Measurements from ENCODE around the gene PRKAB1. TPM values are rescaled to one million over a fixed set of nuclear protein-coding genes. Genes with fewer than 3 reads are reported as not detected.
A peak's percentile ranks its signal among the peaks of the same experiment; 100 is the strongest.
"Not testable (repeated sequence)": the region's sequence is repeated elsewhere in the genome, so short reads cannot be mapped to it uniquely, and the experiment has no call there.

Gene PRKAB1, protein sequence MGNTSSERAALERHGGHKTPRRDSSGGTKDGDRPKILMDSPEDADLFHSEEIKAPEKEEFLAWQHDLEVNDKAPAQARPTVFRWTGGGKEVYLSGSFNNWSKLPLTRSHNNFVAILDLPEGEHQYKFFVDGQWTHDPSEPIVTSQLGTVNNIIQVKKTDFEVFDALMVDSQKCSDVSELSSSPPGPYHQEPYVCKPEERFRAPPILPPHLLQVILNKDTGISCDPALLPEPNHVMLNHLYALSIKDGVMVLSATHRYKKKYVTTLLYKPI
- 45.1 TPM for polyA plus RNA-seq
- long read RNA-seq, donor 1, transcript PRKAB1-202 (1 exons, 1,510 nt), result major isoform, 11 of 18 reads
- long read RNA-seq, donor 1, transcript PRKAB1-201 (7 exons, 2,610 nt), result minor isoform, 7 of 18 reads
- long read RNA-seq, donor 1, partial matches to known transcripts, result 0 of 18 reads
- long read RNA-seq, donor 1, other reads (novel, unspliced or antisense), result 0 of 18 reads
- long read RNA-seq, donor 2, full-length matches to known transcripts, result 58 of 58 reads
- long read RNA-seq, donor 2, partial matches to known transcripts, result 0 of 58 reads
- long read RNA-seq, donor 2, other reads (novel, unspliced or antisense), result 0 of 58 reads
- long read RNA-seq, donor 3, result 0 reads
- long read RNA-seq, donor 4, partial matches to known transcripts, result 0 of 2 reads
- long read RNA-seq, donor 4, other reads (novel, unspliced or antisense), result 0 of 2 reads
- long read RNA-seq, donor 5, full-length matches to known transcripts, result 22 of 22 reads
- long read RNA-seq, donor 5, partial matches to known transcripts, result 0 of 22 reads
- long read RNA-seq, donor 5, other reads (novel, unspliced or antisense), result 0 of 22 reads
- long read RNA-seq, donor 6, transcript PRKAB1-201 (7 exons, 2,610 nt), result minor isoform, 11 of 32 reads
- long read RNA-seq, donor 6, transcript PRKAB1-202 (1 exons, 1,510 nt), result major isoform, 19 of 32 reads
- long read RNA-seq, donor 6, partial matches to known transcripts, result 0 of 32 reads
- long read RNA-seq, donor 6, other reads (novel, unspliced or antisense), result 0 of 32 reads
- long read RNA-seq, donor 7, full-length matches to known transcripts, result 24 of 24 reads
- long read RNA-seq, donor 7, partial matches to known transcripts, result 0 of 24 reads
- long read RNA-seq, donor 7, other reads (novel, unspliced or antisense), result 0 of 24 reads
- long read RNA-seq, donor 8, transcript PRKAB1-201 (7 exons, 2,610 nt), result minor isoform, 15 of 39 reads
- long read RNA-seq, donor 8, transcript PRKAB1-202 (1 exons, 1,510 nt), result major isoform, 22 of 39 reads
- long read RNA-seq, donor 8, partial matches to known transcripts, result 0 of 39 reads
- long read RNA-seq, donor 8, other reads (novel, unspliced or antisense), result 0 of 39 reads
- long read RNA-seq, donor 9, transcript PRKAB1-202 (1 exons, 1,510 nt), result major isoform, 19 of 30 reads
- long read RNA-seq, donor 9, transcript PRKAB1-201 (7 exons, 2,610 nt), result minor isoform, 11 of 30 reads
- long read RNA-seq, donor 9, partial matches to known transcripts, result 0 of 30 reads
- long read RNA-seq, donor 9, other reads (novel, unspliced or antisense), result 0 of 30 reads
- long read RNA-seq, donor 10, full-length matches to known transcripts, result 22 of 22 reads
- long read RNA-seq, donor 10, partial matches to known transcripts, result 0 of 22 reads
- long read RNA-seq, donor 10, other reads (novel, unspliced or antisense), result 0 of 22 reads
- long read RNA-seq, donor 11, transcript PRKAB1-201 (7 exons, 2,610 nt), result minor isoform, 6 of 16 reads
- long read RNA-seq, donor 11, transcript PRKAB1-202 (1 exons, 1,510 nt), result major isoform, 9 of 16 reads
- long read RNA-seq, donor 11, partial matches to known transcripts, result 0 of 16 reads
- long read RNA-seq, donor 11, other reads (novel, unspliced or antisense), result 0 of 16 reads

DNA sequence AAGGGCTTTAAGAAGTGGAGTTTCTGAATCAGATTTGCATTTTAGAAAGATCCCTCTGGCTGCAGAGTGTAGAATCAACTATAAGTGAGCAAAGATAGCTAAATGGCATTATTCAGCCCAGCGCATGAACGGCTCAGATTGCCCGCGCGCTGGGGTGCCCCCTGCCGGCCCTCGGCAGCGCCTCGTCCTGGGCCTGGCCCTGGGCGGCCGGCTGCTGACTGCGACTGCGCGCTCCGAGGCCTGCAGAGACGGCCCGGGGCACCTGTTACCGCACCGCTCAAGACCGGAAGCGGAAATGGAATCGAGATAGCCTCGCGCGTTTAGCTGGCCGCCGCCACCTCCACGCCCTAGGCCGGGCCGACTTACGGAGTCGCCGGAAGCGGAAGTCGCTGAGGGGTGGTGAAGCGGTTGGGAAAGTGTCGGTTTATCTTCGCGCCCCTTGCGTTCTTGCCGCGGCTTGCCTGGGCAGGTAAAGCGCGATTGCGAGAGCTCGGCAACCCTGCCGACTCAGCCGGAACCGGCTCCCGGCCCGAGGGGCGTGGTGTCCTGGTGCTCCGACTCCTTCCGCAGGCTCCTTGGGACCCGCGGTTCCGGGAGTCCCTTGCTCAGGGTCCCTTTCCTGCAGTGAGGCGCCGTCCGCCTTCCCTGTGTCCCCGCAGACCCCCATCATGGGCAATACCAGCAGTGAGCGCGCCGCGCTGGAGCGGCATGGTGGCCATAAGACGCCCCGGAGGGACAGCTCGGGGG, at the start of gene PRKAB1:
Gene PRKAB1, plus strand, starts transcription at position 557 of the 747 bp plus-strand sequence. Its CDS starts 112 bp downstream, at position 669.
- Histone ChIP-seq H3K27ac (ENCODE audit: low read length) (peak within 1 kb of the TSS; percentile 97), H3K4me1 (ENCODE audit: control insufficient read depth, insufficient read depth, low read length) (peaks cover 24% of the 10 kb centered on the region), H3K36me3 (ENCODE audit: control insufficient read depth, insufficient read depth, low read length) (peaks cover 12% of the 10 kb centered on the region), H3K27me3 (ENCODE audit: control insufficient read depth, insufficient read depth, low read length) (no peaks in the 10 kb centered on the region), H3K4me3 (ENCODE audit: low read length) (peak within 1 kb of the TSS; percentile 100), H3K9me3 (ENCODE audit: control insufficient read depth, low read depth, low read length) (peaks cover 2% of the 10 kb centered on the region)
- no CpG with 5 or more reads among the region's 69 CpGs for WGBS (ENCODE audit: insufficient coverage, low lambda C conversion rate)
- peak; percentile 98 to 99 for DNase-seq

DNA sequence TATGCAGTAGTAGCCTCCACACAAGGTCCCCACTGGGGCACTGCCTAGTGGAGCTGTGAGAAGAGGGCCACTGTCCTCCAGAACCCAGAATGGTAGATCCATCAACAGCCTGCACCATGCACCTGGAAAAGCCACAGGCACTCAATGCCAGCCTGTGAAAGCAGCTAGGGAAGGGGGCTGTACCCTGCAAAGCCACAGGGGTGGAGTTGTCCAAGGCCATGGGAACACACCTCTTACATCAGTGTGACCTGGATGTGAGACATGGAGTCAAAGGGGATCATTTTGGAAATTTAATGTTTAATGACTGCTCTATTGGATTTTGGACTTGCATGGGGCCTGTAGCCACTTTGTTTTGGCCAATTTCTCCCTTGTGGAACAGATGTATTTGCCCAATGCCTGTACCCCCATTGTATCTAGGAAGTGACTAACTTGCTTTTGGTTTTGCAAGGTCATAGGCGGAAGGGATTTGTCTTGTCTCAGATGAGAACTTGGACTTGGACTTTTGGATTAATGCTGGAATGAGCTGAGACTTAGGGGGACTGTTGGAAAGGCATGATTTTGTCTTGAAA, 49.5 kb upstream of the PRKAB1 start:
- H3K4me1 ChIP-seq (ENCODE audit: control insufficient read depth, insufficient read depth, low read length); H3K36me3 ChIP-seq (ENCODE audit: control insufficient read depth, insufficient read depth, low read length); H3K9me3 ChIP-seq (ENCODE audit: control insufficient read depth, low read depth, low read length); H3K27me3 ChIP-seq (ENCODE audit: control insufficient read depth, insufficient read depth, low read length); DNase-seq; H3K4me3 ChIP-seq (ENCODE audit: low read length); H3K27ac ChIP-seq (ENCODE audit: low read length): not testable (repeated sequence)
- WGBS (ENCODE audit: insufficient coverage, low lambda C conversion rate), result no CpG with 5 or more reads among the region's 1 CpG

DNA sequence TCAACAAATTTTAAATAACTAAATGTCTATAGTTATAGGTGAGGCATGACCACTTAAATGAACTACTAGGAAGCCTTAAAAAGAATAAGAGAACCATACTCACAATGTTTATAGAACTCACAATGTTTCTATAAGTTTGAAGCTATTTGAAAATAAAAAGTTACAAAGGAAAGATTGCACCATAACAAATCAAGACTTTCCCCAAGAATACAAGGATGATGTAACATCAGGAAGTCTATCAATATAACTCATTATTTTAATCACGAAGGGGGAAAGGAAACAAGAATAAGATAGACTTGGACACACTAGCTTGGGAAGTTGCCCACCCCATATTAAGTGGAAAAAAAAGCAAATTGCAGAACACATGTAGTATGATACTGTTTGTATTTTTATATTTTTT, 47.4 kb upstream of the PRKAB1 start:
- no peak overlapping the region for H3K4me3 ChIP-seq (ENCODE audit: low read length)
- WGBS (ENCODE audit: insufficient coverage, low lambda C conversion rate), result 86% methylated on average over 1 of the region's 1 CpG

DNA sequence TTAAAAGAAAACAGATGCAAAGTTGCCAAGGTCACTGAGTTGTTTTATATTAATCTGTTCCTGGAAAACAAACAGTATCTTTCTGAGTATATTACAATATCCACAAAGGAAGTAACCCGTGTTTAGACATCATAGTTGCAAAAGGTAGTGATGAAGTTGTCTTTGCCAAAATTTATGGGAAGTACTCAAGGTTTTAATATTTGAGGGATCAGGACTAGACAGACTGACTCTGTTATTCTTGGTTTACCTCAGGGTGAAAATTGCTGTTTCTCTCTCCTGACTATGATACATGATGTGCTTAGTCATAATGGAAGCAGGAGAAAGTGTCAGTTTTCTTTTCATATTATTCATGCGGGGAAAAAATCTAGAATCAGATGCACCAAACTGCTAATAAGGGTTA, 46.1 kb upstream of the PRKAB1 start:
- H3K4me3 ChIP-seq (ENCODE audit: low read length), result no peak overlapping the region
- H3K27me3 ChIP-seq (ENCODE audit: control insufficient read depth, insufficient read depth, low read length), result peaks cover 6% of the 10 kb centered on the region
- H3K27ac ChIP-seq (ENCODE audit: low read length), result no peak overlapping the region
- H3K36me3 ChIP-seq (ENCODE audit: control insufficient read depth, insufficient read depth, low read length), result no peaks in the 10 kb centered on the region
- no peaks in the 10 kb centered on the region for H3K9me3 ChIP-seq (ENCODE audit: control insufficient read depth, low read depth, low read length)
- whole genome bisulfite sequencing (ENCODE audit: insufficient coverage, low lambda C conversion rate), result no CpG with 5 or more reads among the region's 2 CpGs
- no peak for DNase-seq
- H3K4me1 ChIP-seq (ENCODE audit: control insufficient read depth, insufficient read depth, low read length), result no peaks in the 10 kb centered on the region

More for the DNA sequence above, 47.4 kb upstream of the PRKAB1 start:
- Histone ChIP-seq H3K27me3 (ENCODE audit: control insufficient read depth, insufficient read depth, low read length) (peaks cover 6% of the 10 kb centered on the region), H3K27ac (ENCODE audit: low read length) (no peak overlapping the region), H3K36me3 (ENCODE audit: control insufficient read depth, insufficient read depth, low read length) (no peaks in the 10 kb centered on the region), H3K9me3 (ENCODE audit: control insufficient read depth, low read depth, low read length) (no peaks in the 10 kb centered on the region), H3K4me1 (ENCODE audit: control insufficient read depth, insufficient read depth, low read length) (no peaks in the 10 kb centered on the region)
- DNase-seq, result no peak

DNA sequence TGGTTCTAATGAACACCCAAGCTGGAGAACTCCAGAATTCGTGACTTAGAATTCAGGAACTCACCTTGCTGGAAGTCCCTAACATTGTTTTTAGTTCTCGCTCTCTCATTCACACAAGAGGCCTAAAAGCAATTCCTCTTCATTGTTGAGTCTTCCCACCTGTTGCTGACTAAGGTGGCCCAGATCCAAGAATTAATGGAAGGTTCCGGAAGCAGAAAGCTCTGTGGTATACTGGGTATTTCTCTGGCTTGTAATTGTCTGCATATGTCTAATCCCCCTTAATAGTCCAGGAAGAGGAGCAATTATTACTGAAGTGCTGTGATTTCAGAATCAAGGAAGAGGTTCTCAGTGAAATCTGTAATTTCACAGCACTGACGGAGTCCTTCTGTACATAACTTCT, 43.0 kb upstream of the PRKAB1 start:
- 75% methylated on average over 1 of the region's 4 CpGs for WGBS (ENCODE audit: insufficient coverage, low lambda C conversion rate)
- no peaks in the 10 kb centered on the region for H3K4me1 ChIP-seq (ENCODE audit: control insufficient read depth, insufficient read depth, low read length)
- H3K4me3 ChIP-seq (ENCODE audit: low read length), result no peak overlapping the region
- no peak for DNase-seq
- no peaks in the 10 kb centered on the region for H3K36me3 ChIP-seq (ENCODE audit: control insufficient read depth, insufficient read depth, low read length)
- H3K27ac ChIP-seq (ENCODE audit: low read length), result no peak overlapping the region
- H3K27me3 ChIP-seq (ENCODE audit: control insufficient read depth, insufficient read depth, low read length), result peaks cover 6% of the 10 kb centered on the region
- H3K9me3 ChIP-seq (ENCODE audit: control insufficient read depth, low read depth, low read length), result no peaks in the 10 kb centered on the region

DNA sequence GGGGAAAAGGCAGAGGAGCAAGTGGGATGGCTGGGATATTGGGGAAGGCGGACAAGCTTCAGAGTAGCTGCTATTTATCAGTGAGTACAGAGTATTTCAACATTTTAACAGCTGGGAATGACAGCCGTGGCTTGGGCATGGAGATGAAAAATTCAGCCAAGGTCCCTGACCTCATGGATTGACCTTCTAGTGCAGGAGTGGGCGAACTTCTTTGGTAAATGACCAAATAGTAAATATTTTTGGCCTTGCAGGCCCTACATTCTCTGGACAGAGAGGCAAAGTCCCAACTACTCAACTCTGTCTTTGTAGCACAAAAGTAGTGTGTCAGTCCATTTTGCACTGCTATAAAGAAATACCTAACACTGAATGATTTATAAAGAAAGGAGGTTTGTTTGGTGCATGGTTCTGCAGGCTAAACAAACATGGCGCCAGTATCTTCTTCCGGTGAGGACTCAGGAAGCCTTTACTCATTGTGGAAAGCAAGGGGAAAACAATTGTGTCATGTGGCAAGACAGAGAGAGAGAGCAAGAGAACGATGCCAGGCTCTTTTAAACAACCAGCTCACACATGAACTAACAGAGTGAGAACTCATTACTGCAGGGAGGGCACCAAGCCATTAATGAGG, 40.8 kb upstream of the PRKAB1 start:
- Histone ChIP-seq H3K9me3 (ENCODE audit: control insufficient read depth, low read depth, low read length) (no peaks in the 10 kb centered on the region), H3K4me1 (ENCODE audit: control insufficient read depth, insufficient read depth, low read length) (no peaks in the 10 kb centered on the region), H3K27me3 (ENCODE audit: control insufficient read depth, insufficient read depth, low read length) (peaks cover 6% of the 10 kb centered on the region), H3K27ac (ENCODE audit: low read length) (no peak overlapping the region), H3K4me3 (ENCODE audit: low read length) (no peak overlapping the region), H3K36me3 (ENCODE audit: control insufficient read depth, insufficient read depth, low read length) (no peaks in the 10 kb centered on the region)
- WGBS (ENCODE audit: insufficient coverage, low lambda C conversion rate), result 60% methylated on average over 1 of the region's 6 CpGs
- DNase-seq, result no peak

DNA sequence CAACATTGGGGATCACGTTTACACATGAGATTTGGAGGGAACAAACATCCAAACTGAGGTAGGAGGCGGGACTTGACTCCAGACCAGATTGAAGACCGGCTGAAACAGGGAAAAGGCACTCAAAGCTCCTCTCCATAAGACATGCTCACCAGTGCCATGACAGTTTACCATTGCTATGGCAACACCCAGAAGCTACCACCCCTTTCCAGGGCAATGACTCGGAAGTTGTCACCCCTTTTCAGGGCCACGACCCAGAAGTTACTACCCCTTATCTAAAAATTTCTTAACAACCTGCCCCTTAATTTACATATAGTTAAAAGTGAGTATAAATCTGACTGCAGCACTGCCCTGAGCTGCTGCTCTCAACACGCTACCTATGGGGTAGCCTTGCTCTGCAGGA, 40.2 kb upstream of the PRKAB1 start:
- Histone ChIP-seq H3K9me3 (ENCODE audit: control insufficient read depth, low read depth, low read length) (no peaks in the 10 kb centered on the region), H3K4me3 (ENCODE audit: low read length) (no peak overlapping the region), H3K36me3 (ENCODE audit: control insufficient read depth, insufficient read depth, low read length) (no peaks in the 10 kb centered on the region), H3K4me1 (ENCODE audit: control insufficient read depth, insufficient read depth, low read length) (no peaks in the 10 kb centered on the region), H3K27ac (ENCODE audit: low read length) (no peak overlapping the region), H3K27me3 (ENCODE audit: control insufficient read depth, insufficient read depth, low read length) (peaks cover 4% of the 10 kb centered on the region)
- DNase-seq, result no peak
- no CpG with 5 or more reads among the region's 6 CpGs for WGBS (ENCODE audit: insufficient coverage, low lambda C conversion rate)

DNA sequence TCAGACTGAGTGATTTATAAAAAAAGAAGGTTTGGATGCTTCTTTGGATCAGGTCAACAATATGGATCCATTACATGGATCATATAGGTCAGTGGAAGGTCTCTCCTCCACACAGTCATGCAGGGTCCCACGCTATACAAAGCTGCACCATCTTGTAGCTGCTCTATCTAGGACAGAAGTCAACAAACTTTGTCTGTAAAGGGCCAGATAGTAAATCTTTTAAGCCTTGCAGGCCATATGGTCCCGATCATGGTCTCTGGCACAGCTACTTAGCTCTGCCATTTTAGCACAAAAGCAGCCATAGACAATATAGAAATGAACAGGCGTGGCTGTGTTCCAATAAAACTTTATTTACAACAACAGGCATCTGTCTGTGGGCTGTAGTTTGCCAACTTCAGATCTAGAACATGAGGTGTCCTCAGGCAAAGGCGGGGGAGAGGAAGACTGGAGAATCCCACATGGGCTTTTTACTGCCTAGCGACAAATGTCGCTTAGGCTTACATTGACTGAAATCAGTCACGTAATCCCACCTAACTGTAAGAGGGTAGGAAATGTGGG, 37.6 kb upstream of the PRKAB1 start:
- Histone ChIP-seq H3K4me3 (ENCODE audit: low read length) (no peak overlapping the region), H3K36me3 (ENCODE audit: control insufficient read depth, insufficient read depth, low read length) (no peaks in the 10 kb centered on the region), H3K4me1 (ENCODE audit: control insufficient read depth, insufficient read depth, low read length) (no peaks in the 10 kb centered on the region), H3K9me3 (ENCODE audit: control insufficient read depth, low read depth, low read length) (no peaks in the 10 kb centered on the region), H3K27me3 (ENCODE audit: control insufficient read depth, insufficient read depth, low read length) (no peaks in the 10 kb centered on the region), H3K27ac (ENCODE audit: low read length) (no peak overlapping the region)
- WGBS (ENCODE audit: insufficient coverage, low lambda C conversion rate), result 100% methylated on average over 1 of the region's 7 CpGs
- DNase-seq, result no peak

Measured in large intestine (tissue), 12 donors.